ENCODE results near the gene RAB24. TPM values are rescaled to one million over a fixed set of nuclear protein-coding genes. Genes with fewer than 3 reads are reported as not detected.
A peak's percentile ranks its signal among the peaks of the same experiment; 100 is the strongest.

Gene RAB24
- 10 to 100 TPM; 23.8 to 35.2 TPM for total RNA-seq

GRCh38 chr5:177303121-177303924 is at the start of gene RAB24, which contains the start of gene PRELID1:
Gene RAB24, minus strand, starts transcription at chr5:177303719. Its CDS starts 431 bp downstream, at chr5:177303288.
Gene PRELID1, plus strand, starts transcription at chr5:177303799. Its CDS starts 187 bp downstream, at chr5:177303986.
- H3K27me3 ChIP-seq (replicated peaks; ENCODE audit: insufficient read depth): no peaks in the 10 kb centered on the region
- DNase-seq (ENCODE audit: low spot score): peak; percentile 62
- no peaks in the 10 kb centered on the region for H3K9me3 ChIP-seq
- H3K4me3 ChIP-seq: peak within 1 kb of the TSS; percentile 93
- H3K36me3 ChIP-seq: peaks cover 14% of the 10 kb centered on the region
- TF ChIP-seq CTCF (IDR thresholded peaks at IDR 0.05): no peak
- H3K27ac ChIP-seq: peak within 1 kb of the TSS; percentile 66 to 79
- ATAC-seq (ENCODE audit: insufficient number of reproducible peaks, low FRiP score, low read depth): peak; percentile 51
- H3K4me1 ChIP-seq (ENCODE audit: control insufficient read depth in 1 of 2, low read depth in 2 of 2): peaks cover 32 to 40% of the 10 kb centered on the region in 2 donors

DNA sequence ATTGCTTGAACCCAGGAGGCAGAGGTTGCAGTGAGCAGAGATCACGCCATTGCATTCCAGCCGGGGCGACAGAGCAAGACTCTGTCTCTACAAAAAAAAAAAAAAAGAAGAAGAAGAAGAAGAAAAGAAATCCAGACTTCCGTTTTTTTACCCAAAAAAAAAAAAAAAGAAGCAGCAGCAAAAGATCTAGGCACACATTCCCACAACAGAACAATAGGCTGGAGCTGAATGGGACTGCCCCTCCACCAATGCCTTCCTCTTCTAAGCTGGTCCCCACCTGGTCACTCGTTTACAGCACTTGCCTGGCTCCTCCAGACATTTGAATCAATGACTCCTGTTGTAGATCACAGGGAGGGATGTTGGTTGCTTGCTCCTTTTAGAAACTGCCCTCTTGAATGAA is 49.6 kb upstream of the RAB24 start:
- Histone ChIP-seq H3K9me3 (no peaks in the 10 kb centered on the region), H3K36me3 (no peaks in the 10 kb centered on the region), H3K4me1 (ENCODE audit: control insufficient read depth in 1 of 2, low read depth in 2 of 2) (peaks cover 16 to 32% of the 10 kb centered on the region in 2 donors), H3K27ac (no peak overlapping the region), H3K4me3 (no peak overlapping the region), H3K27me3 (replicated peaks; ENCODE audit: insufficient read depth) (no peaks in the 10 kb centered on the region)
- TF ChIP-seq CTCF (IDR thresholded peaks at IDR 0.05): no peak
- ATAC-seq (ENCODE audit: insufficient number of reproducible peaks, low FRiP score, low read depth) (no peak), DNase-seq (ENCODE audit: low spot score) (no peak)

DNA sequence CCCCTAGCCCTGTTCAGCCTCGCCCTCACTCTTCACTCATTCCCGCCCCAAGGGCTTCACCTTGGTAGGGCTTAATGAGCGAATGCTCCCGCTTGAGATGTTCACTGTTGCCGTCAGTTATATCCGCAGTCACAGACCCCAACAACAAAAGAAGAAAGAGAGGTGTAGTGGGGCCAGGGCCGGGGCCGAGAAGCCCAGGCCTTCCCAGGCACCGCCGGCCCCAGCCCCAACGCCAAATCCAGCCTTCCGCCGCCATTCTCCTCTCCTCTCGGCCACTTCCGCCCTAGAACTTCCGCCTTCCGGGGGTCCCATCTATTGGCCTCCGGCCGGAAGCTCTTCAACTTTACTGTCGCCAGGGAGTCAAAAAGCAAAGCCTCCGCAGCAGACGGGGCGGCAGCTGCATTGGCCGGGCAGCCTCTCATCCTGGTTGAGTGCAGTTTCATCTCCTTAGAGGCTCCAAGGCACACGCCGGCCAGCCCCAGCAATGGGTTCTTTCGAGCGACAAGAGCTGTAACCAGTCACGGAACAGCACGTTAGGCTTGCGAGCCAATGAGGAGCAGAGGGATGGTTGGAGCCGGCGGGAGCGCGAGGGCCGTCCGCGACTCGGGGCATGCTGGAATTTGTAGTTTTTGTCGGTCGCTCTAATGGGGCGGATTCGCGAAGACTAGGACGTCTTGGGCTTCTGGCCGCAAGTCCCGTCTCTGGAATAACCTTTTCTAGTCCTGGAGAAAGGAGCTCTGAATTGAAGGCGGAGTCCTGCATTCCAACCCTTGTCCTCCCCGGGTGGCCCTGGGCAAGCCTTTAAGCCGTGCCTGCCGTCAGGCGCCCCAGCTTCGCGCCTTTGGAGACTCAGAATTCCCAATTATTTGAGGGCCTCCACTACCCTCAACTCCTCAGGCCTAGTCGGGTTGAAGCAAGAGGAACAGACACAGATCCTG is 48.1 kb upstream of the RAB24 start, which contains the start of gene LMAN2:
LMAN2 (minus strand) TSS at position 277 of the 938 bp plus-strand sequence; CDS start at position 256, 21 bp downstream.
- H3K27me3 ChIP-seq (replicated peaks; ENCODE audit: insufficient read depth): no peaks in the 10 kb centered on the region
- peak within 1 kb of the TSS; percentile 90 to 94 for H3K27ac ChIP-seq
- H3K4me3 ChIP-seq: peak within 1 kb of the TSS; percentile 82
- TF ChIP-seq CTCF (IDR thresholded peaks at IDR 0.05): no peak
- peaks cover 18 to 44% of the 10 kb centered on the region in 2 donors for H3K4me1 ChIP-seq (ENCODE audit: control insufficient read depth in 1 of 2, low read depth in 2 of 2)
- no peaks in the 10 kb centered on the region for H3K9me3 ChIP-seq
- peaks cover 5% of the 10 kb centered on the region for H3K36me3 ChIP-seq
- DNase-seq (ENCODE audit: low spot score) (peak; percentile 79), ATAC-seq (ENCODE audit: insufficient number of reproducible peaks, low FRiP score, low read depth) (peak; percentile 97)

GRCh38 chr5:177350776-177351391 is 47.4 kb upstream of the RAB24 start:
- TF ChIP-seq CTCF (IDR thresholded peaks at IDR 0.05): no peak
- Histone ChIP-seq H3K27me3 (replicated peaks; ENCODE audit: insufficient read depth) (no peaks in the 10 kb centered on the region), H3K9me3 (no peaks in the 10 kb centered on the region), H3K4me1 (ENCODE audit: control insufficient read depth in 1 of 2, low read depth in 2 of 2) (peaks cover 18 to 46% of the 10 kb centered on the region in 2 donors), H3K36me3 (peaks cover 5% of the 10 kb centered on the region), H3K27ac (peak overlapping the region; percentile 90 to 94), H3K4me3 (peak overlapping the region; percentile 82)
- DNase-seq (ENCODE audit: low spot score) (no peak), ATAC-seq (ENCODE audit: insufficient number of reproducible peaks, low FRiP score, low read depth) (no peak)
